Measurements from ENCODE around the gene COPB1.

Gene COPB1

DNA sequence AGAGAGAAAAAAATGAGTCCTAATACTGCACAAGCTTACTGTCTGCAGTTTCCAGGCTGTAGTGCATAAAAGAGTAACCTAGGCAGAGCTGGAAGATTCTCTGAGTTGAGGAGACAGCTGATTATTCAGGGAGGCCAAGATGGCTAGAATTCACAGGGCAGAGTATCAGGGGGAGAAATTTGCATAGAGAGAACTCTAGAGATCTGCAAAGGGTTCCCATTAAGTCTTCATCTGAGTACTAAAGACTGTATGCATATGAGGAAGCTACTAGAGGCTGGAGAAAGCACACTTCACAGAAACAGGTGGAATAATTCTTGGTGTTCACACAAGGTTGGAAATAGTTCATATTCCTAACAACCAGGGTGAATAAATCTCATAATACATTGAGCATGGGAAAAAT is 74.0 kb downstream of the COPB1 start:
- TF ChIP-seq, protein P1, sequence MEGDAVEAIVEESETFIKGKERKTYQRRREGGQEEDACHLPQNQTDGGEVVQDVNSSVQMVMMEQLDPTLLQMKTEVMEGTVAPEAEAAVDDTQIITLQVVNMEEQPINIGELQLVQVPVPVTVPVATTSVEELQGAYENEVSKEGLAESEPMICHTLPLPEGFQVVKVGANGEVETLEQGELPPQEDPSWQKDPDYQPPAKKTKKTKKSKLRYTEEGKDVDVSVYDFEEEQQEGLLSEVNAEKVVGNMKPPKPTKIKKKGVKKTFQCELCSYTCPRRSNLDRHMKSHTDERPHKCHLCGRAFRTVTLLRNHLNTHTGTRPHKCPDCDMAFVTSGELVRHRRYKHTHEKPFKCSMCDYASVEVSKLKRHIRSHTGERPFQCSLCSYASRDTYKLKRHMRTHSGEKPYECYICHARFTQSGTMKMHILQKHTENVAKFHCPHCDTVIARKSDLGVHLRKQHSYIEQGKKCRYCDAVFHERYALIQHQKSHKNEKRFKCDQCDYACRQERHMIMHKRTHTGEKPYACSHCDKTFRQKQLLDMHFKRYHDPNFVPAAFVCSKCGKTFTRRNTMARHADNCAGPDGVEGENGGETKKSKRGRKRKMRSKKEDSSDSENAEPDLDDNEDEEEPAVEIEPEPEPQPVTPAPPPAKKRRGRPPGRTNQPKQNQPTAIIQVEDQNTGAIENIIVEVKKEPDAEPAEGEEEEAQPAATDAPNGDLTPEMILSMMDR (conservative IDR thresholded peaks at IDR 0.05): no peak
- no peak for TF ChIP-seq ZFX (IDR thresholded peaks at IDR 0.05)
- no peak overlapping the region for H3K27ac ChIP-seq

DNA sequence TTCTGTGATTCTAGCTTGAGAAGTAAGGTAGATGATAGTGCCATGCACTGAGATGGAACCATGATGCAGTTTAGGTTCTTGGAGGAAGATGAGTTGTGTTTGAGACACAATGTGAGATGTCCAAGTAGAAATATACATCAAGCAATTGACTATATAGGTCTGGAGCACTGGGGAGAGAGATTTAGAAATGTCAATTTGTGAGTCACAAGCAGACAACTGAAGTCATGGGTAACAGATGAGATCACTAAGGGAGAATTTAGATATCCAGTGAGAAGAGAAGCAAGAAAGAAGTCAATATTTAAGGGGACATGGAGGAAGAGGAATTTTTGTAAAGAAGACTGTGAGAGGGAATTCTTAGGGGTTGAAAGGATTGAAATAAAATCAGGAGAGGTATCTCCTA is 75.5 kb downstream of the COPB1 start:
- no peak for TF ChIP-seq ZFX (IDR thresholded peaks at IDR 0.05)
- H3K27ac ChIP-seq: no peak overlapping the region

DNA sequence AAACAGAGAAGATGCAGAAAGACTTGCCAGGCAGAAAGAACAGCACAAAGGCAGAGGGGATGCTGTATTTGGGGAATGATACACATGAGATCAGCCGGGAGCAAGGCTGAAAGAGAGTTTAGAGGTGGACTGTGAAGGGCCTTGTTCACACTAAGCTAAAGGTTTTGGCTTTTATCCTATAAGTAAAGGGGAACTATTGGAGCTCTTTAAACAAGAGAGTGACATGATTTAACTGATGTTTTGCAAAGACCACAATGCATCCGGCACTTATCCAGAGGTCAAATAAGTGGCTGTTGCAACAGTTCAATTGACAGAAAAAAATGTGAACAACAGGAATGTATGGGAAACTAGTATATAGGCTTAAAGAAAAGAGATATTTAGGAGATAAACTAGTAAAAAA is 76.0 kb downstream of the COPB1 start:
- TF ChIP-seq ZFX (IDR thresholded peaks at IDR 0.05): no peak
- TF ChIP-seq, protein P1 (conservative IDR thresholded peaks at IDR 0.05): no peak
- no peak overlapping the region for H3K27ac ChIP-seq

DNA sequence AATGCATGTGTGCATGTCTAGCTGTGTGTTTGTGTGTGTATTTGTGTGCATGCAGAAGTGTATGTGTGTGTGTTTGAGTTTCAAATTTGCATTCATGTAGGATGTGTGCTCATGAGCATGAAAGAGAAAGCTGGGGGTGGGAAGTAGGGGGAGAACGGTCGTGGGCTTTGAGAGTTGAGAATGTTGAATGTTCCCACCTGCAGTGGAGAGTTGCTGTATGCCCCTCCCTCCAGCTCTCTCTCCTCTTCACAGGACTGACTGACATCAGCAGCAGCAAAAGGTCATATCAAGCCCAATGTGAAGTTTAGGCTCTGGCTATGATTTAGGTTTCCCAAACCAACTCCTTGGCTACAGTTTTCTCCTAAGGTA is 76.8 kb downstream of the COPB1 start:
- TF ChIP-seq, protein P1 (conservative IDR thresholded peaks at IDR 0.05): no peak
- no peak for TF ChIP-seq ZFX (IDR thresholded peaks at IDR 0.05)
- H3K27ac ChIP-seq: no peak overlapping the region

DNA sequence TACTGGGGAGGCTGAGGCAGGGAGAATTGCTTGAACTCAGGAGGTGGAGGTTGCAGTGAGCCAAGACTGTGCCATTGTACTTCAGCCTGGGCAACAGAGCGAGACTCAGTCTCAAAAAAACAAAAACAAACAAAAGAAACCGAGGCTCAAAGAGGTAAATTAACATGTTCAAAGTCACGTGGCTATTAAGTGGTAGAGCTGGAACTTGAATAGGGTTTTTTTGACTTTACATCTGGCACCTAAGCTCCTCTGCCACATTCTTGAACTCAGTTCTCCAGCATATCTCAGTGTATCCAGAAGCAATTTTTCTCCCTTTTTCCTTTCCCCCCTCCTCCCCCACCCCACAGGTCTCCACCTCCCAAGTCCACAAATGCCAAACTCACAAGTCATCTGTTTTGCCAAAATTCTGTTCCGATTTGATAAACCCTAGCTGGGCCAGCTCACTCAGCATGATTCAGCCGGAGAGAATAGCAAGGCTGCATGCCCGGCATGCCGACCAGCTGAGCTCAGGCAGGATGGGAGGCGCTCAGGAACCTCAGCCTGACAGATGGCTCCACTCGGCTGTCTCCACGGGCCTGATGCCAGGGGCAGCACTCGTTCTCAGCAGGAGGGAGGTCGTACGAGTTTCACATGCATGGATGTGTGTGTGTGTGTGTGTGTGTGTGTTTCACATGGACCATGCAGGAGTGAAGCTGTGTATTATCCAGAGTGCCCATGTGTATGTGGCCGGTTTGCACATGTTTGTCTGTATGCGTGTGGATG is 77.4 kb downstream of the COPB1 start:
- no peak overlapping the region for H3K27ac ChIP-seq
- TF ChIP-seq ZFX (IDR thresholded peaks at IDR 0.05): no peak
- TF ChIP-seq, protein P1 (conservative IDR thresholded peaks at IDR 0.05): no peak

DNA sequence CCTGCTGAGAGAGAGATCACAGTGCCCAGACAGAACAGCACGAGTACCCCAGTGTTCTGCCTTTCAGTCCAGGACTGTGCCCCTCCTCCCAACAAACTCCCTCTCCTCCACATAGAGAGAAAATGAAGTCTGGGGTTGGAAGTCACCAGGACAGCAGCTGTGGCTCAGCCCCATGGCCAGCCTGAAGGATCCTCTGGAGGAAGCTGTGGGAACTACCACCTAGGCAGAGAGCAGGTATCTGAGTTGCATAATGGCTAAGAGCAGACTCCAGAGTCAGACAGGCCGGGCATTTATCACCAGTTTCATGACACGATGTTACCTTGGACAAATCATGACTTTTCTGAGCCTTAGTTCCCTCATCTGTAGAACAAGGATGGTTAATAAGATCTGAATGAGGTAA is 79.4 kb downstream of the COPB1 start:
- TF ChIP-seq, protein P1 (conservative IDR thresholded peaks at IDR 0.05): no peak
- no peak for TF ChIP-seq ZFX (IDR thresholded peaks at IDR 0.05)
- no peak overlapping the region for H3K27ac ChIP-seq

DNA sequence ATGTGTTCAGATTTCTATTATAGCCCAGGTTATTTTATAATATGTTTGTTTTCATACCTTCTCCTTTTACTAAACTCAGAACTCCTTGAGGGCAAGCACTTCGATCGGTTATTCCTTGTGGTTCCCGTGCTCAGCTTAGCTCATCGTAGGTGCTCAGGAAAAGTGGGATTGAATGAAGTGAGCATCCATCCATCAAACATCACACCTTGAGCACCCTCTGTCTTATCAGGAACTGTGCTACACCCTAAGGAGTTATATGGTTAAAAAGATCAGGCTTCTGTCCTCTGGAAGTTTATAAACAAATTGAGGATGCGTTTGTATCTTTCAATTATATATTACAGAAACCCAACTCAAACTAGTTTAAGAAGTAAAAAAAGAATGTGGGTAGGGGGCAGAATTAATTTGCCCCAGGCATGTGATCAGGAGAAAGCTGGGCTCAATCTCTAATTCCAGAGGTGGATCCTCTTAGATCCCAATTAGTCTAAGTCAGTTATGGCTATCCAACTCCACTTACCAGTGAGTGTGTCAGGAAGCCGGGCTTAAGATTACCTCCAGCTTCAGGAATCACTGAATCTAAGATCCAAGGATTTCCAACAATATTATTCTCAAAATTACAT is 80.7 kb downstream of the COPB1 start:
- no peak overlapping the region for H3K27ac ChIP-seq
- TF ChIP-seq, protein P1 (conservative IDR thresholded peaks at IDR 0.05): peak; percentile 80
- TF ChIP-seq ZFX (IDR thresholded peaks at IDR 0.05): no peak

Measured in C4-2B (cell line).